ENCODE data around the gene SERINC5.

- TF ChIP-seq POLR2A (IDR thresholded peaks at IDR 0.05; ENCODE audit: extremely low read depth, insufficient read length) (no peak), MYC (IDR thresholded peaks at IDR 0.05; ENCODE audit: low read depth, low read length) (peak; percentile 68; the same call in 1 of the 2 replicates)
- TF ChIP-seq, protein P1, sequence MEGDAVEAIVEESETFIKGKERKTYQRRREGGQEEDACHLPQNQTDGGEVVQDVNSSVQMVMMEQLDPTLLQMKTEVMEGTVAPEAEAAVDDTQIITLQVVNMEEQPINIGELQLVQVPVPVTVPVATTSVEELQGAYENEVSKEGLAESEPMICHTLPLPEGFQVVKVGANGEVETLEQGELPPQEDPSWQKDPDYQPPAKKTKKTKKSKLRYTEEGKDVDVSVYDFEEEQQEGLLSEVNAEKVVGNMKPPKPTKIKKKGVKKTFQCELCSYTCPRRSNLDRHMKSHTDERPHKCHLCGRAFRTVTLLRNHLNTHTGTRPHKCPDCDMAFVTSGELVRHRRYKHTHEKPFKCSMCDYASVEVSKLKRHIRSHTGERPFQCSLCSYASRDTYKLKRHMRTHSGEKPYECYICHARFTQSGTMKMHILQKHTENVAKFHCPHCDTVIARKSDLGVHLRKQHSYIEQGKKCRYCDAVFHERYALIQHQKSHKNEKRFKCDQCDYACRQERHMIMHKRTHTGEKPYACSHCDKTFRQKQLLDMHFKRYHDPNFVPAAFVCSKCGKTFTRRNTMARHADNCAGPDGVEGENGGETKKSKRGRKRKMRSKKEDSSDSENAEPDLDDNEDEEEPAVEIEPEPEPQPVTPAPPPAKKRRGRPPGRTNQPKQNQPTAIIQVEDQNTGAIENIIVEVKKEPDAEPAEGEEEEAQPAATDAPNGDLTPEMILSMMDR (IDR thresholded peaks at IDR 0.05; ENCODE audit: low read depth, low read length): no peak
Measured at GRCh38 chr5:80284720-80285119, 28.9 kb upstream of the SERINC5 start.

Measured in NB4 (cell line).